Endothelial cell of umbilical vein (primary cell): ENCODE data around the gene WASF3. TPM values are rescaled to one million over a fixed set of nuclear protein-coding genes. Genes with fewer than 3 reads are reported as not detected.

Experiments
- BruUV-seq: library from RNA; stranded (reverse); fragments of 400-500 nt; replicated peaks from 2 replicates; lab custom pipeline; 2021; lab: Mats Ljungman, UMichigan
- CTCF ChIA-PET: fragments of 300-600, 350-600 bp; sonication (Branson Sonifier 250); formaldehyde crosslinking; loops from one replicate; lab custom pipeline; 2021; ENCODE audit warnings: antibody characterized with exemption, inconsistent platforms; lab: Charles Lee
- POLR2A ChIA-PET: fragments of 300-600, 350-600 bp; sonication (Branson Sonifier 250); formaldehyde crosslinking; loops from one replicate; lab custom pipeline; 2021; ENCODE audit warnings: antibody characterized with exemption, inconsistent platforms; lab: Charles Lee
- DNase-seq: peaks from one replicate; pipeline ENCODE4 v3.0.0-alpha.2; 2011; ENCODE audit warnings: low read depth, low spot score
- FAIRE-seq: peaks from 2 replicates; lab custom pipeline; 2011; peaks lifted over from hg19 to GRCh38; lab: Jason Lieb, UNC
- H2AFZ ChIP-seq: 2 replicates; pipeline ENCODE4 v1.6.0; 2012; ENCODE audit warnings: low read depth, low read length, control low read depth, inconsistent platforms
- H3K27ac ChIP-seq: 2 replicates; pipeline ENCODE4 v1.5.1; 2011; ENCODE audit warnings: low read depth, mild to moderate bottlenecking, control low read depth, low read length, moderate library complexity; ENCODE audit not compliant: insufficient read depth
- H3K27me3 ChIP-seq, 2 experiments: 2 replicates each; pipeline versions ENCODE4 v1.6.0 to v1.6.1; 2011; ENCODE audit warnings: low read length in 2 of 2, mixed read lengths in 1 of 2; ENCODE audit not compliant: control insufficient read depth in 2 of 2, insufficient read depth in 2 of 2
- H3K36me3 ChIP-seq, 2 experiments: 2 replicates in 1 of 2; 3 replicates in 1 of 2; pipeline ENCODE4 v1.5.1; 2011; ENCODE audit warnings: low read length in 2 of 2, mild to moderate bottlenecking in 1 of 2, moderate library complexity in 1 of 2; ENCODE audit not compliant: control insufficient read depth in 2 of 2, insufficient read depth in 2 of 2; ENCODE audit errors: extremely low read depth in 1 of 2
- H3K4me1 ChIP-seq: 3 replicates; pipeline ENCODE4 v1.5.1; 2011; ENCODE audit warnings: mild to moderate bottlenecking, low read length; ENCODE audit not compliant: control insufficient read depth, insufficient read depth; ENCODE audit errors: extremely low read depth
- H3K4me2 ChIP-seq: 2 replicates; pipeline ENCODE4 v1.6.1; 2011; ENCODE audit warnings: low read length, control low read depth, mixed read lengths; ENCODE audit not compliant: insufficient read depth
- H3K4me3 ChIP-seq, 3 experiments: fragments of 200-600 bp in 1 of 3; sonication (generic), shearing (Covaris generic) in 1 of 3; replicated peaks in 1 of 3; 2 replicates each; pipeline ENCODE4 v1.5.1; 2011 to 2016; ENCODE audit warnings: control low read depth in 3 of 3, low read length in 3 of 3, mild to moderate bottlenecking in 2 of 3, inconsistent platforms in 1 of 3, low read depth in 1 of 3, moderate library complexity in 1 of 3; ENCODE audit not compliant: insufficient read depth in 1 of 3
- H3K79me2 ChIP-seq: 2 replicates; pipeline ENCODE4 v1.6.0; 2012; ENCODE audit warnings: low read length, inconsistent platforms; ENCODE audit not compliant: control insufficient read depth, insufficient read depth
- H3K9ac ChIP-seq: replicated peaks from 2 replicates; pipeline ENCODE3; 2011; ENCODE audit warnings: low read length, control low read depth; ENCODE audit not compliant: insufficient read depth; ENCODE audit errors: extremely low read depth
- H3K9me1 ChIP-seq: replicated peaks from 3 replicates; pipeline ENCODE4 v1.6.0; 2011; ENCODE audit warnings: mild to moderate bottlenecking, low read length; ENCODE audit not compliant: control insufficient read depth, insufficient read depth; ENCODE audit errors: extremely low read depth
- H3K9me3 ChIP-seq: replicated peaks from 2 replicates; pipeline ENCODE4 v1.5.1; 2012; ENCODE audit warnings: low read length, inconsistent platforms; ENCODE audit not compliant: control insufficient read depth, insufficient read depth
- H4K20me1 ChIP-seq: replicated peaks from 2 replicates; pipeline ENCODE3; 2011; ENCODE audit warnings: mild to moderate bottlenecking, low read length; ENCODE audit not compliant: control insufficient read depth, insufficient read depth; ENCODE audit errors: extremely low read depth
- EZH2 ChIP-seq: IDR thresholded peaks from 2 replicates; pipeline ENCODE4 v1.6.1; 2012; ENCODE audit warnings: borderline replicate concordance, low read depth, mild to moderate bottlenecking, moderate library complexity, low read length, inconsistent platforms; ENCODE audit not compliant: severe bottlenecking
- FOS ChIP-seq: IDR thresholded peaks from 2 replicates; pipeline ENCODE4 v1.6.1; 2011; ENCODE audit warnings: mild to moderate bottlenecking, low read length, moderate library complexity, borderline replicate concordance; ENCODE audit not compliant: insufficient read depth
- GATA2 ChIP-seq: IDR thresholded peaks from 2 replicates; pipeline ENCODE4 v1.7.0; 2011; ENCODE audit warnings: low read depth, mild to moderate bottlenecking, moderate library complexity, mixed read lengths, low read length; ENCODE audit not compliant: insufficient read length, insufficient read depth
- JUN ChIP-seq: IDR thresholded peaks from 2 replicates; pipeline ENCODE4 v1.6.1; 2011; ENCODE audit warnings: borderline replicate concordance, low read depth; ENCODE audit not compliant: insufficient read length, insufficient read depth
- MYC ChIP-seq: IDR thresholded peaks from one replicate; pipeline ENCODE4 v1.6.1; 2011; ENCODE audit warnings: mild to moderate bottlenecking, low read depth, low read length
- POLR2A ChIP-seq: IDR thresholded peaks from 2 replicates; pipeline ENCODE4 v1.6.1; 2012; ENCODE audit warnings: low read depth, mild to moderate bottlenecking, control low read depth, low read length
- POLR2AphosphoS5 ChIP-seq: IDR thresholded peaks from 2 replicates; pipeline ENCODE4 v1.6.1; 2012; ENCODE audit warnings: low read depth, mild to moderate bottlenecking, control low read depth, low read length, moderate library complexity; ENCODE audit not compliant: insufficient read depth
- dilution Hi-C: fragments of 300-500 bp; cut with MboI; formaldehyde crosslinking; loops from one replicate; pipeline ENCODE4 v1.15.0; 2019; ENCODE audit warnings: low sequenced_read_pairs; ENCODE audit not compliant: extremely low pct_ligation_motif_present
- intact Hi-C: fragments of 100-400 bp; cut with micrococcal nuclease; formaldehyde crosslinking; loops from one replicate; pipeline ENCODE4 v1.10.0; 2022
- polyA plus RNA-seq, 4 experiments: library from polyadenylated mRNA; depleted of rRNA in 3 of 4; stranded (reverse) in 3 of 4; unstranded in 1 of 4; fragments of >200 nt; gene quantifications; 2 replicates each; pipeline versions ENCODE4 v1.2.1 to v1.2.3, GENCODE V29; 2011 to 2012; ENCODE audit warnings: missing spikeins in 1 of 4
- total RNA-seq: library from RNA; stranded (reverse); gene quantifications from 2 replicates; pipeline ENCODE4 v1.2.3, GENCODE V29; 2021
- TF ChIP-seq, protein P1 (sequence below), 2 donors: IDR thresholded peaks; 1 replicate in 1 of 2; 2 replicates in 1 of 2; pipeline ENCODE4 v1.5.1; 2011; ENCODE audit warnings: low read length in 2 of 2, mild to moderate bottlenecking in 2 of 2, moderate library complexity in 2 of 2, control low read depth in 1 of 2, inconsistent platforms in 1 of 2, low read depth in 1 of 2; ENCODE audit not compliant: insufficient read depth in 1 of 2; ENCODE audit errors: extremely low read depth in 1 of 2
- TF ChIP-seq, protein P2 (sequence below): IDR thresholded peaks from 2 replicates; pipeline ENCODE4 v1.6.1; 2011; ENCODE audit not compliant: insufficient read depth, insufficient read length

The WASF3 gene
- total and polyA plus RNA-seq, 2 donors (not counting 3 experiments of a cell fraction or from before 2014, with no cell fraction given), result 18.5 to 32.4 TPM

DNA sequence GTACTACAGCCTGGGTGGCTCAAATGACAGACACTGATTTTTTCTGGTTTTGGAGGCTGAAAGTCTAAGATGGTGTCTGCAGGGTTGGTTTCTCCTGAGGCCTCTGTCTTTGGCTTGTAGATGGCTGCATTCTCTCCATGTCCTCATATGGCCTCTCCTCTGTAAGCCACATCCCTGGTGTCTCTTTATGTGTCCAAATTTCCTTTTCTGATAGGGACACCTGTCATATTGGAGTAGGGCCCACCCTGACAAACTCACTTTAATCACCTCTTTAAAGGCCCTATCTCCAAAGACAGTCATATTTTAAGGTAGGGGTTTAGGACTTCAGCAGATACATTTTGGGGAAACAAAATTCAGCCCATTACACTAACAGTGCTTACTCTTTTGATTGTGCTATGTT, 32.0 kb upstream of the WASF3 start:
- no TSS peak for BruUV-seq
- CTCF ChIA-PET, result no interaction called here
- no peak for TF ChIP-seq POLR2AphosphoS5
- no peak for TF ChIP-seq POLR2A
- TF ChIP-seq, protein P1, sequence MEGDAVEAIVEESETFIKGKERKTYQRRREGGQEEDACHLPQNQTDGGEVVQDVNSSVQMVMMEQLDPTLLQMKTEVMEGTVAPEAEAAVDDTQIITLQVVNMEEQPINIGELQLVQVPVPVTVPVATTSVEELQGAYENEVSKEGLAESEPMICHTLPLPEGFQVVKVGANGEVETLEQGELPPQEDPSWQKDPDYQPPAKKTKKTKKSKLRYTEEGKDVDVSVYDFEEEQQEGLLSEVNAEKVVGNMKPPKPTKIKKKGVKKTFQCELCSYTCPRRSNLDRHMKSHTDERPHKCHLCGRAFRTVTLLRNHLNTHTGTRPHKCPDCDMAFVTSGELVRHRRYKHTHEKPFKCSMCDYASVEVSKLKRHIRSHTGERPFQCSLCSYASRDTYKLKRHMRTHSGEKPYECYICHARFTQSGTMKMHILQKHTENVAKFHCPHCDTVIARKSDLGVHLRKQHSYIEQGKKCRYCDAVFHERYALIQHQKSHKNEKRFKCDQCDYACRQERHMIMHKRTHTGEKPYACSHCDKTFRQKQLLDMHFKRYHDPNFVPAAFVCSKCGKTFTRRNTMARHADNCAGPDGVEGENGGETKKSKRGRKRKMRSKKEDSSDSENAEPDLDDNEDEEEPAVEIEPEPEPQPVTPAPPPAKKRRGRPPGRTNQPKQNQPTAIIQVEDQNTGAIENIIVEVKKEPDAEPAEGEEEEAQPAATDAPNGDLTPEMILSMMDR (IDR thresholded peaks at IDR 0.05; ENCODE audit: extremely low read depth in 1 of 2, insufficient read depth in 1 of 2, low read depth in 1 of 2, low read length in 2 of 2), result no peak
- TF ChIP-seq, protein P2, sequence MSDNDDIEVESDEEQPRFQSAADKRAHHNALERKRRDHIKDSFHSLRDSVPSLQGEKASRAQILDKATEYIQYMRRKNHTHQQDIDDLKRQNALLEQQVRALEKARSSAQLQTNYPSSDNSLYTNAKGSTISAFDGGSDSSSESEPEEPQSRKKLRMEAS, result no peak
- TF ChIP-seq EZH2, result no peak
- TF ChIP-seq MYC, result no peak
- TF ChIP-seq FOS, result no peak
- TF ChIP-seq JUN, result no peak
- no peak for TF ChIP-seq GATA2
- H4K20me1 ChIP-seq, result no peaks in the 10 kb centered on the region
- H3K4me3 ChIP-seq, result no peak overlapping the region
- POLR2A ChIA-PET, result no interaction called here
- no peak overlapping the region for H2AFZ ChIP-seq
- FAIRE-seq, result no peak
- no peaks in the 10 kb centered on the region for H3K9me3 ChIP-seq
- H3K27me3 ChIP-seq, result no peaks in the 10 kb centered on the region
- intact Hi-C loops, result loop anchor here (5.0 kb wide), 1 partner anchor 43 kb away; no protein-coding TSS in a partner anchor
- H3K4me1 ChIP-seq, result no peaks in the 10 kb centered on the region
- H3K9me1 ChIP-seq, result no peaks in the 10 kb centered on the region
- no peak overlapping the region for H3K27ac ChIP-seq
- H3K36me3 ChIP-seq, result no peaks in the 10 kb centered on the region
- no peak overlapping the region for H3K4me2 ChIP-seq
- DNase-seq, result no peak
- no peaks in the 10 kb centered on the region for H3K79me2 ChIP-seq
- H3K9ac ChIP-seq, result no peak overlapping the region
- dilution Hi-C loops, result no loop called here
